Heart left ventricle (tissue), 16 donors: Measurements from ENCODE around the gene UGT2A2. TPM values are rescaled to one million over a fixed set of nuclear protein-coding genes. Genes with fewer than 3 reads are reported as not detected.

Experiments
- ATAC-seq, 4 donors: fragments of 200-7000 bp; cut with Tn5 transposase; one replicate each; pipeline ENCODE4 v1.9.1; 2020 to 2022; ENCODE audit warnings: moderate library complexity in 4 of 4, mild to moderate bottlenecking in 3 of 4, moderate number of reproducible peaks in 1 of 4
- DNase-seq, 5 donors: peaks; one replicate each; pipeline ENCODE4 v3.0.0-alpha.2; 2020
- H3K27ac ChIP-seq, 12 donors: fragments of 200-600 bp; sonication (generic) in 4 of 12; one replicate each; pipeline versions ENCODE4 v1.5.0 to v1.8.0; 2016 to 2022; ENCODE audit warnings: mild to moderate bottlenecking in 2 of 12
- H3K27me3 ChIP-seq, 9 donors: fragments of 200-600 bp; sonication (generic) in 2 of 9; one replicate each; pipeline versions ENCODE4 v1.5.1 to v1.8.0; 2016 to 2022; ENCODE audit warnings: mild to moderate bottlenecking in 3 of 9
- H3K36me3 ChIP-seq, 9 donors: fragments of 200-600 bp; sonication (generic) in 2 of 9; one replicate each; pipeline versions ENCODE4 v1.5.0 to v1.8.0; 2018 to 2022; ENCODE audit warnings: mild to moderate bottlenecking in 2 of 9
- H3K4me1 ChIP-seq, 12 donors: fragments of 200-600 bp; sonication (generic) in 4 of 12; one replicate each; pipeline versions ENCODE4 v1.5.0 to v1.8.0; 2016 to 2022; ENCODE audit warnings: mild to moderate bottlenecking in 3 of 12
- H3K4me3 ChIP-seq, 12 donors: fragments of 200-600 bp; sonication (generic) in 4 of 12; one replicate each; pipeline versions ENCODE4 v1.5.0 to v1.8.0; 2017 to 2022; ENCODE audit warnings: mild to moderate bottlenecking in 9 of 12, moderate library complexity in 4 of 12
- H3K9me3 ChIP-seq, 12 donors: fragments of 200-600 bp; sonication (generic) in 4 of 12; one replicate each; pipeline versions ENCODE4 v1.5.0 to v1.8.0; 2016 to 2022; ENCODE audit warnings: mild to moderate bottlenecking in 1 of 12
- POLR2A ChIP-seq, 2 donors: fragments of 450-650 bp; IDR thresholded peaks; one replicate each; pipeline ENCODE4 v1.6.1; 2017; ENCODE audit warnings: antibody characterized with exemption in 2 of 2, mild to moderate bottlenecking in 2 of 2, moderate library complexity in 2 of 2
- WGBS, 4 donors: extraction: QIAGEN DNeasy Blood & Tissue Kit in 2 of 4; methylation state at CpG; one replicate each; pipeline versions ENCODE4 v1.1.5 to v1.1.7; 2013 to 2018; 5-methylcytosine and 5-hydroxymethylcytosine counted together
- intact Hi-C, 10 donors: fragments of 100-400 bp; cut with DNase I; formaldehyde crosslinking; loops; one replicate each; pipeline versions ENCODE4 v1.11.1 to v1.14.2; 2022
- polyA plus RNA-seq, 2 donors: library from polyadenylated mRNA; stranded (reverse); fragments of 200-250 nt; gene quantifications; one replicate each; pipeline ENCODE4 v1.2.3, GENCODE V29; 2013
- total RNA-seq, 9 donors: library from RNA; depleted of rRNA in 2 of 9; stranded (reverse); fragments of >200 nt in 2 of 9; fragmentation: NEBNext Ultra II Directional in 3 of 9; extraction: Animal tissue kit (Norgen Biotek cat#: 25700) in 3 of 9; gene quantifications; one replicate each; pipeline versions ENCODE4 v1.1.0 to v1.2.4, GENCODE V29; 2016 to 2023
- TF ChIP-seq, protein P1 (sequence below), 12 donors: fragments of 200-600 bp; sonication (generic) in 4 of 12; IDR thresholded peaks; one replicate each; pipeline versions ENCODE4 v1.5.0 to v1.8.0; 2018 to 2022; ENCODE audit warnings: antibody characterized with exemption in 12 of 12, mild to moderate bottlenecking in 5 of 12
- donor health status: ischemic (EF 13 %, LVEDD 7.1; RV severe dilation, severe dysfunction).
- donor health status: healthy with polysubstance abuse.
- donor health status: DM: no; HTN: yes; CAD: no.
- donor health status: DM: no; HTN: no; CAD: no.
- donor health status: ischemic (EF 25% LVEDD 6.9; RV normal size, moderate dysfunction).
- donor health status: ischemic (EF 25% LVEDD 5.7; RV mildly dilated, moderate dysfunction).
- donor health status: healthy.
- donor health status: DM: yes; HTN: yes; CAD: no.
- donor health status: ischemic (EF 35%, LVEDD 5.7; RV mildly dilated, moderate dysfunction).
- donor health status: nonischemic (EF 11% LVEDD 7.7; RV severe dilation, severe dysfunction).
- donor health status: DM: yes; HTN: yes; CAD: no.
- donor health status: PGD.
- donor health status: ischemic (EF 29% LVEDD 5.4; RV normal size, mild dysfunction).
- donor health status: nonischemic (EF 23%, LVEDD 6.1; RV moderate dilation, normal function).

UGT2A2 gene
- total and polyA plus RNA-seq, 11 donors: not detected

DNA sequence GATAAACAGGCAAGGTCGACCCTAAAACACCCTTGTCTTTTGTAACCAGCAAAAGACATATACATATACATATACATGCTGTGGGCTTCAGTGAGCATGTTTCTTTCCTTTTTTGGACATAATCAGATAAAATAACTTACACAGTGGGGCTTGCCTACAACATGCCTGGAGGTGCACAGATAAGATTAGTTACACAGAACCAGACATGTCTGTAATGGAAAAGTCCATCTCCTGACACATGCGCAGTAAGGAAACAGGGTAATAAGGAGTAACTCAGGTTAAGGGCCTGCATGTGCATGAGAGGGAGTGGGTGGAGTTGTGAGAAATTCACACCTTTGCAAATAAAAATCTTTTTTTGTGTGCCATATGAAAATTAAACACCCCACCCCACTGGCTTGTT is 10.2 kb upstream of the UGT2A2 start:
- Histone ChIP-seq H3K27me3 (no peaks in the 10 kb centered on the region), H3K4me1 (no peaks in the 10 kb centered on the region), H3K4me3 (no peak overlapping the region), H3K27ac (no peak overlapping the region), H3K36me3 (no peaks in the 10 kb centered on the region), H3K9me3 (no peaks in the 10 kb centered on the region)
- DNase-seq (no peak), ATAC-seq (no peak)
- WGBS, 4 donors: 47 to 57% (median 48%) methylated on average over 2 of the region's 2 CpGs
- intact Hi-C loops: no loop called here
- no peak for TF ChIP-seq POLR2A (IDR thresholded peaks at IDR 0.05)
- TF ChIP-seq, protein P1, sequence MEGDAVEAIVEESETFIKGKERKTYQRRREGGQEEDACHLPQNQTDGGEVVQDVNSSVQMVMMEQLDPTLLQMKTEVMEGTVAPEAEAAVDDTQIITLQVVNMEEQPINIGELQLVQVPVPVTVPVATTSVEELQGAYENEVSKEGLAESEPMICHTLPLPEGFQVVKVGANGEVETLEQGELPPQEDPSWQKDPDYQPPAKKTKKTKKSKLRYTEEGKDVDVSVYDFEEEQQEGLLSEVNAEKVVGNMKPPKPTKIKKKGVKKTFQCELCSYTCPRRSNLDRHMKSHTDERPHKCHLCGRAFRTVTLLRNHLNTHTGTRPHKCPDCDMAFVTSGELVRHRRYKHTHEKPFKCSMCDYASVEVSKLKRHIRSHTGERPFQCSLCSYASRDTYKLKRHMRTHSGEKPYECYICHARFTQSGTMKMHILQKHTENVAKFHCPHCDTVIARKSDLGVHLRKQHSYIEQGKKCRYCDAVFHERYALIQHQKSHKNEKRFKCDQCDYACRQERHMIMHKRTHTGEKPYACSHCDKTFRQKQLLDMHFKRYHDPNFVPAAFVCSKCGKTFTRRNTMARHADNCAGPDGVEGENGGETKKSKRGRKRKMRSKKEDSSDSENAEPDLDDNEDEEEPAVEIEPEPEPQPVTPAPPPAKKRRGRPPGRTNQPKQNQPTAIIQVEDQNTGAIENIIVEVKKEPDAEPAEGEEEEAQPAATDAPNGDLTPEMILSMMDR (IDR thresholded peaks at IDR 0.05): no peak

DNA sequence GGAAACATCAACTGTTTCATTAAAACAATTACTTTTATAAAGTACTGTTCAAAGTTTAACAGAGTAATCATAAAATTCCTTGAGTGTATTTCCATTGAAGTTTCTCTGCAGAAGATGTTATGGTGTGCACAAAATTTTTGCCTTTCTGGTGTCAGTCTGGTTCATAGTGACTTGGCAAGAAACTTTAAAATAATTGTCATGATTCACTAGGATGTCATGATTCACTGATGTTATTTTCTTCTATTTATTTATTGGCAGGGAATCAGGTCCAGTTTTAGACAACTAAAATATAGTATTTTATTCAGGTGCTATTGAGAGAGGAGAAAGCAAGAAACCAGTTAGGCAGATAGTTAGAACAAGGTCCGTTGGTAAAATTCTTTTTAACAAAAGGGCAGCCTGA is 9.8 kb upstream of the UGT2A2 start:
- H3K36me3 ChIP-seq: no peaks in the 10 kb centered on the region
- H3K9me3 ChIP-seq: no peaks in the 10 kb centered on the region
- no peak overlapping the region for H3K27ac ChIP-seq
- 18 to 31% (median 24%) methylated on average over 1 of the region's 1 CpG for WGBS, 4 donors
- DNase-seq (no peak), ATAC-seq (no peak)
- H3K27me3 ChIP-seq: no peaks in the 10 kb centered on the region
- H3K4me3 ChIP-seq: no peak overlapping the region
- no peak for TF ChIP-seq POLR2A (IDR thresholded peaks at IDR 0.05)
- TF ChIP-seq, protein P1 (IDR thresholded peaks at IDR 0.05): no peak
- no peaks in the 10 kb centered on the region for H3K4me1 ChIP-seq
- intact Hi-C loops: no loop called here

DNA sequence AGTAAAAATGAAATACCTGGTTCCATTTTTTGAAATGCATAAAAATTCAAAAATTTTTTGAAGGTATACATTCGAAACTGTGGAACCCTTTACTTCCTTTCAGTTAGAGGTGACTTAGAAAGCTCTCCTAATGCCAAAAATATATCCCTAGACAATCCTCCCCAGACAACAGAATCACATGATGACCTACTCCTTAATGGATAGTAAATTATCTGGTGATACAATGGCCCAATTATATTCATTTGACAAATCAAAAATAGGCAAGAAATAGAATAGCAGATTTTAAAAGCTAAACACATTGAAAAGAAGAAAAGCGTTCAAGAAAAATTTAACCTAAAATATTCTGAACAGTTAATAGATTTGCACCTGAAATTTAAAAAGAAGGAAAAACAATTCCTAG is 3.5 kb upstream of the UGT2A2 start:
- ATAC-seq: no peak

DNA sequence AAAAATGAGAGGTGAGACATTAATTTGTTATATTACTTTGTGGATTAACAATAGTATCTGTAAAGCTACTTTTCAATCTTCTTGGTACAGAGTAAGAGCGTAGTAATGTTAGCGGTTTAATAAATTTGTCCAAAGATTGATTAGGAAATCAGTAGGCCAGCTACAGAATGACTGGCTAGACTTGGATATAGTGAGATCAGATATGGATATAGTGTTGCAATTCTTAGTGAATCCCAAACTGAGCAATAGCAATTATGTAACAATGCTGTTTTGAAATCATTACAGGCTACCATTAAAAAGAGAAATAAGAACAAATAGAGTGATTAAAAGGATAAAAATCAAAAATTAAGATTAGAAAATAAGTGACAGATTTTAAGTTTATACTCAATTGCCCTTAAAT is 847 bp upstream of the UGT2A2 start:
- WGBS, 4 donors: 70 to 97% (median 81%) methylated on average over 2 of the region's 2 CpGs
- ATAC-seq: no peak
- Histone ChIP-seq H3K4me1 (no peaks in the 10 kb centered on the region), H3K27me3 (no peaks in the 10 kb centered on the region), H3K4me3 (no peak overlapping the region), H3K36me3 (no peaks in the 10 kb centered on the region), H3K27ac (no peak overlapping the region), H3K9me3 (no peaks in the 10 kb centered on the region)
- intact Hi-C loops: no loop called here
- DNase-seq: no peak
- TF ChIP-seq POLR2A (IDR thresholded peaks at IDR 0.05): no peak
- TF ChIP-seq, protein P1 (IDR thresholded peaks at IDR 0.05): no peak

More for the DNA sequence above, 3.5 kb upstream of the UGT2A2 start:
- H3K9me3 ChIP-seq: no peaks in the 10 kb centered on the region
- intact Hi-C loops: no loop called here
- no peaks in the 10 kb centered on the region for H3K36me3 ChIP-seq
- DNase-seq: no peak
- no peak overlapping the region for H3K27ac ChIP-seq
- H3K4me1 ChIP-seq: no peaks in the 10 kb centered on the region
- no peak overlapping the region for H3K4me3 ChIP-seq
- no peak for TF ChIP-seq POLR2A (IDR thresholded peaks at IDR 0.05)
- TF ChIP-seq, protein P1 (IDR thresholded peaks at IDR 0.05): no peak
- WGBS, 4 donors: 66 to 81% (median 78%) methylated on average over 2 of the region's 2 CpGs
- H3K27me3 ChIP-seq: no peaks in the 10 kb centered on the region
